ENCODE results near the gene NLGN1. TPM values are rescaled to one million over a fixed set of nuclear protein-coding genes. Genes with fewer than 3 reads are reported as not detected.
A peak's percentile ranks its signal among the peaks of the same experiment; 100 is the strongest.

Gene NLGN1
- polyA plus RNA-seq, 4 donors = 0.92 to 1.8 TPM; not detected in 2

GRCh38 chr3:173921732-173922131 is 524.2 kb downstream of the NLGN1 start:
- no peaks in the 10 kb centered on the region for H3K27me3 ChIP-seq (ENCODE audit: control insufficient read depth in 3 of 3, insufficient read depth in 3 of 3, low read length in 3 of 3)
- H3K36me3 ChIP-seq (ENCODE audit: control insufficient read depth in 3 of 3, insufficient read depth in 2 of 3, low read depth in 1 of 3, low read length in 3 of 3) = no peaks in the 10 kb centered on the region
- no peak for DNase-seq
- no peaks in the 10 kb centered on the region for H3K4me1 ChIP-seq (ENCODE audit: control insufficient read depth in 3 of 3, insufficient read depth in 2 of 3, low read depth in 1 of 3, low read length in 2 of 3)
- H3K9me3 ChIP-seq (ENCODE audit: control insufficient read depth in 2 of 2, insufficient read depth in 1 of 2, low read depth in 1 of 2, low read length in 1 of 2) = no peaks in the 10 kb centered on the region
- H3K4me3 ChIP-seq (ENCODE audit: low read depth in 1 of 3, low read length in 3 of 3) = no peak overlapping the region
- 87% methylated on average over 2 of the region's 2 CpGs for WGBS, 3 donors
- FAIRE-seq = no peak
- H3K27ac ChIP-seq (ENCODE audit: low read depth in 1 of 3, low read length in 2 of 3) = no peak overlapping the region

DNA sequence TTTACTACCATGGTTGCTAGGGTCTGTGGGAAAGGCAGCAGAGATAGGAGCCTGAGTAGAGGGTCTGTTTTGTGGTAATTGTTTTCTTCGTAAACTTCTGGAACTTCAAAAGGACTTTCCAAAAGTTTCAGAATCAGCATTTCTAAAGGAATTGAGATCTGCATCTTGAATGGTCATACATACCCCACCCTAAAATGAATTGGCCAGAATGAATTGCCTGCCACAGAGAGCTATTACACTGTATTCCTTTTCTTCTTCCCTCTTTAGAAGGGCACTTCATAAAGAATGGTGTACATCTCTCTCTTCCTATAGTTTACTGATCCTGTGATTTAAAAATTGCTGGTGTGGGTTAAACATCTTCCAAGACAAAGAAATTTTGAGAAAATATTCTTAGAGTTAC is 525.7 kb downstream of the NLGN1 start:
- WGBS, 3 donors = 79 to 91% (median 83%) methylated on average over 1 of the region's 1 CpG
- DNase-seq (no peak), FAIRE-seq (no peak)
- H3K36me3 ChIP-seq (ENCODE audit: control insufficient read depth in 3 of 3, insufficient read depth in 2 of 3, low read depth in 1 of 3, low read length in 3 of 3) = no peaks in the 10 kb centered on the region
- no peaks in the 10 kb centered on the region for H3K9me3 ChIP-seq (ENCODE audit: control insufficient read depth in 2 of 2, insufficient read depth in 1 of 2, low read depth in 1 of 2, low read length in 1 of 2)
- H3K27ac ChIP-seq (ENCODE audit: low read depth in 1 of 3, low read length in 2 of 3) = no peak overlapping the region
- H3K4me3 ChIP-seq (ENCODE audit: low read depth in 1 of 3, low read length in 3 of 3) = no peak overlapping the region
- no peaks in the 10 kb centered on the region for H3K27me3 ChIP-seq (ENCODE audit: control insufficient read depth in 3 of 3, insufficient read depth in 3 of 3, low read length in 3 of 3)
- H3K4me1 ChIP-seq (ENCODE audit: control insufficient read depth in 3 of 3, insufficient read depth in 2 of 3, low read depth in 1 of 3, low read length in 2 of 3) = no peaks in the 10 kb centered on the region

GRCh38 chr3:173930251-173930650 is 532.7 kb downstream of the NLGN1 start:
- Histone ChIP-seq H3K36me3 (ENCODE audit: control insufficient read depth in 3 of 3, insufficient read depth in 2 of 3, low read depth in 1 of 3, low read length in 3 of 3) (no peaks in the 10 kb centered on the region), H3K4me3 (ENCODE audit: low read depth in 1 of 3, low read length in 3 of 3) (no peak overlapping the region), H3K4me1 (ENCODE audit: control insufficient read depth in 3 of 3, insufficient read depth in 2 of 3, low read depth in 1 of 3, low read length in 2 of 3) (no peaks in the 10 kb centered on the region), H3K9me3 (ENCODE audit: control insufficient read depth in 2 of 2, insufficient read depth in 1 of 2, low read depth in 1 of 2, low read length in 1 of 2) (no peaks in the 10 kb centered on the region), H3K27ac (ENCODE audit: low read depth in 1 of 3, low read length in 2 of 3) (no peak overlapping the region), H3K27me3 (ENCODE audit: control insufficient read depth in 3 of 3, insufficient read depth in 3 of 3, low read length in 3 of 3) (no peaks in the 10 kb centered on the region)
- DNase-seq (no peak), FAIRE-seq (no peak)
- WGBS, 3 donors = 75 to 86% (median 79%) methylated on average over 2 of the region's 2 CpGs

GRCh38 chr3:173932624-173933023 is 535.1 kb downstream of the NLGN1 start:
- DNase-seq (no peak), FAIRE-seq (no peak)
- no peak overlapping the region for H3K27ac ChIP-seq (ENCODE audit: low read depth in 1 of 3, low read length in 2 of 3)
- no peaks in the 10 kb centered on the region for H3K9me3 ChIP-seq (ENCODE audit: control insufficient read depth in 2 of 2, insufficient read depth in 1 of 2, low read depth in 1 of 2, low read length in 1 of 2)
- no peaks in the 10 kb centered on the region for H3K4me1 ChIP-seq (ENCODE audit: control insufficient read depth in 3 of 3, insufficient read depth in 2 of 3, low read depth in 1 of 3, low read length in 2 of 3)
- H3K27me3 ChIP-seq (ENCODE audit: control insufficient read depth in 3 of 3, insufficient read depth in 3 of 3, low read length in 3 of 3) = no peaks in the 10 kb centered on the region
- no peaks in the 10 kb centered on the region for H3K36me3 ChIP-seq (ENCODE audit: control insufficient read depth in 3 of 3, insufficient read depth in 2 of 3, low read depth in 1 of 3, low read length in 3 of 3)
- no peak overlapping the region for H3K4me3 ChIP-seq (ENCODE audit: low read depth in 1 of 3, low read length in 3 of 3)

- DNase-seq = no peak
- H3K36me3 ChIP-seq (ENCODE audit: control insufficient read depth in 3 of 3, insufficient read depth in 2 of 3, low read depth in 1 of 3, low read length in 3 of 3) = no peaks in the 10 kb centered on the region
- WGBS, 3 donors = 21 to 53% (median 41%) methylated on average over 1 of the region's 1 CpG
Measured at GRCh38 chr3:173933113-173933512, 535.6 kb downstream of the NLGN1 start.

GRCh38 chr3:173936316-173936715 is 538.8 kb downstream of the NLGN1 start:
- no peak overlapping the region for H3K27ac ChIP-seq (ENCODE audit: low read depth in 1 of 3, low read length in 2 of 3)
- H3K4me1 ChIP-seq (ENCODE audit: control insufficient read depth in 3 of 3, insufficient read depth in 2 of 3, low read depth in 1 of 3, low read length in 2 of 3) = no peaks in the 10 kb centered on the region
- no peak for FAIRE-seq

More at GRCh38 chr3:173933113-173933512, 535.6 kb downstream of the NLGN1 start:
- H3K9me3 ChIP-seq (ENCODE audit: control insufficient read depth in 2 of 2, insufficient read depth in 1 of 2, low read depth in 1 of 2, low read length in 1 of 2) = no peaks in the 10 kb centered on the region
- no peak overlapping the region for H3K4me3 ChIP-seq (ENCODE audit: low read depth in 1 of 3, low read length in 3 of 3)
- no peaks in the 10 kb centered on the region for H3K4me1 ChIP-seq (ENCODE audit: control insufficient read depth in 3 of 3, insufficient read depth in 2 of 3, low read depth in 1 of 3, low read length in 2 of 3)
- no peak for FAIRE-seq
- no peak overlapping the region for H3K27ac ChIP-seq (ENCODE audit: low read depth in 1 of 3, low read length in 2 of 3)
- H3K27me3 ChIP-seq (ENCODE audit: control insufficient read depth in 3 of 3, insufficient read depth in 3 of 3, low read length in 3 of 3) = no peaks in the 10 kb centered on the region

GRCh38 chr3:173938159-173938558 is 540.6 kb downstream of the NLGN1 start:
- H3K4me1 ChIP-seq (ENCODE audit: control insufficient read depth in 3 of 3, insufficient read depth in 2 of 3, low read depth in 1 of 3, low read length in 2 of 3) = no peaks in the 10 kb centered on the region
- no peaks in the 10 kb centered on the region for H3K36me3 ChIP-seq (ENCODE audit: control insufficient read depth in 3 of 3, insufficient read depth in 2 of 3, low read depth in 1 of 3, low read length in 3 of 3)
- no peak for FAIRE-seq
- H3K27me3 ChIP-seq (ENCODE audit: control insufficient read depth in 3 of 3, insufficient read depth in 3 of 3, low read length in 3 of 3) = no peaks in the 10 kb centered on the region
- H3K4me3 ChIP-seq (ENCODE audit: low read depth in 1 of 3, low read length in 3 of 3) = no peak overlapping the region
- H3K9me3 ChIP-seq (ENCODE audit: control insufficient read depth in 2 of 2, insufficient read depth in 1 of 2, low read depth in 1 of 2, low read length in 1 of 2) = no peaks in the 10 kb centered on the region
- peak in 1 of 2 donors; percentile 6 for DNase-seq
- WGBS, 3 donors = 25 to 44% (median 29%) methylated on average over 4 of the region's 4 CpGs
- H3K27ac ChIP-seq (ENCODE audit: low read depth in 1 of 3, low read length in 2 of 3) = no peak overlapping the region

More at GRCh38 chr3:173936316-173936715, 538.8 kb downstream of the NLGN1 start:
- no peak for DNase-seq
- no peaks in the 10 kb centered on the region for H3K36me3 ChIP-seq (ENCODE audit: control insufficient read depth in 3 of 3, insufficient read depth in 2 of 3, low read depth in 1 of 3, low read length in 3 of 3)
- H3K4me3 ChIP-seq (ENCODE audit: low read depth in 1 of 3, low read length in 3 of 3) = no peak overlapping the region
- 54 to 60% (median 59%) methylated on average over 2 of the region's 2 CpGs for WGBS, 3 donors
- no peaks in the 10 kb centered on the region for H3K27me3 ChIP-seq (ENCODE audit: control insufficient read depth in 3 of 3, insufficient read depth in 3 of 3, low read length in 3 of 3)
- H3K9me3 ChIP-seq (ENCODE audit: control insufficient read depth in 2 of 2, insufficient read depth in 1 of 2, low read depth in 1 of 2, low read length in 1 of 2) = no peaks in the 10 kb centered on the region

DNA sequence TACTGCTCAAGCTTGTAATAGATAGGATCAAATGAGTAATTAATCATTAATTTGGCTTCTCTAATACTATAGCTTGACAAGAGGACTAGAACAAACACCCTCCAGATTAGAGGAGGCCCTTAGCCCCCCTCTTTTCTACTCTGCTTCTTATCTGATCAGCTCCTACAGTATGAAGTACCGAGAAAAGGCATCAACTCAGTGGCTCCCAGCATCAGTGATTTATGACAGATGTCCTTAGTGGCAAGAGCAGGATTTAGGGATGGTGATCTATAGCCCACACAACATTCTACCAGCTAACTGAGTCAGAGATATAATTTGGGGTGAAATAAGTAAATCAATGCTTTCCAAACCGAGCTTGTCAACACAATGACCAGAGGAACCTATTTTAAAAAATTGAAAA is 541.1 kb downstream of the NLGN1 start:
- no peak overlapping the region for H3K4me3 ChIP-seq (ENCODE audit: low read depth in 1 of 3, low read length in 3 of 3)
- H3K9me3 ChIP-seq (ENCODE audit: control insufficient read depth in 2 of 2, insufficient read depth in 1 of 2, low read depth in 1 of 2, low read length in 1 of 2) = no peaks in the 10 kb centered on the region
- H3K4me1 ChIP-seq (ENCODE audit: control insufficient read depth in 3 of 3, insufficient read depth in 2 of 3, low read depth in 1 of 3, low read length in 2 of 3) = peaks cover 0 to 2% (median 0%) of the 10 kb centered on the region in 3 donors
- H3K27ac ChIP-seq (ENCODE audit: low read depth in 1 of 3, low read length in 2 of 3) = no peak overlapping the region
- 9 to 55% (median 16%) methylated on average over 2 of the region's 2 CpGs for WGBS, 3 donors
- no peak for DNase-seq
- H3K27me3 ChIP-seq (ENCODE audit: control insufficient read depth in 3 of 3, insufficient read depth in 3 of 3, low read length in 3 of 3) = no peaks in the 10 kb centered on the region
- no peaks in the 10 kb centered on the region for H3K36me3 ChIP-seq (ENCODE audit: control insufficient read depth in 3 of 3, insufficient read depth in 2 of 3, low read depth in 1 of 3, low read length in 3 of 3)
- FAIRE-seq = no peak

DNA sequence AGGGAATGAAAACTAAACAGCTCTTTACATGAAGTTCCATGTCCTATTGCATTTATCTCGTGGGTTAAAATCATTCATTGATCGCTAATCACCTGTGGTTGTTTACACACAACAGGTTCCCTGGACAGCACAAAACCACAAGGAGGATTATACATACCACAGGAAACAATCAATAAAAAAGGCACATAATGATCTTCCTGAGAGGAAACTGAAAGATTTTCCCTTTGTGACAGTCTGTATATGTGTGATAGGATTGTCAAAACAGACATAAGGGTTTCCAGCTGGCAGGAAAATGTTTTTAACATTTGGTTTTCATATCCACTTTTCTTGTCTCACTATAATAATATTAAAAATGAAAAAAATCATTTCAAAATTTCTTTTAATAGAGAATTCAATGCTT is 541.8 kb downstream of the NLGN1 start:
- H3K4me3 ChIP-seq (ENCODE audit: low read depth in 1 of 3, low read length in 3 of 3) = no peak overlapping the region
- WGBS, 3 donors = 35 to 51% (median 38%) methylated on average over 2 of the region's 2 CpGs
- H3K36me3 ChIP-seq (ENCODE audit: control insufficient read depth in 3 of 3, insufficient read depth in 2 of 3, low read depth in 1 of 3, low read length in 3 of 3) = no peaks in the 10 kb centered on the region
- H3K4me1 ChIP-seq (ENCODE audit: control insufficient read depth in 3 of 3, insufficient read depth in 2 of 3, low read depth in 1 of 3, low read length in 2 of 3) = peaks cover 0 to 3% (median 0%) of the 10 kb centered on the region in 3 donors
- no peak for DNase-seq
- no peak for FAIRE-seq
- H3K27me3 ChIP-seq (ENCODE audit: control insufficient read depth in 3 of 3, insufficient read depth in 3 of 3, low read length in 3 of 3) = no peaks in the 10 kb centered on the region
- no peak overlapping the region for H3K27ac ChIP-seq (ENCODE audit: low read depth in 1 of 3, low read length in 2 of 3)
- no peaks in the 10 kb centered on the region for H3K9me3 ChIP-seq (ENCODE audit: control insufficient read depth in 2 of 2, insufficient read depth in 1 of 2, low read depth in 1 of 2, low read length in 1 of 2)
